Measurements from ENCODE around the gene CRACR2B. TPM values are rescaled to one million over a fixed set of nuclear protein-coding genes. Genes with fewer than 3 reads are reported as not detected.

The CRACR2B gene
- total and polyA plus RNA-seq, 2 of the 13 experiments (the other 11 are each of a cell fraction or from before 2014, with no cell fraction given) = 14.9 to 21.0 TPM

- TF ChIP-seq ARID5B (CRISPR knock-in tag; IDR thresholded peaks at IDR 0.05) (no peak), KLF11 (CRISPR knock-in tag; IDR thresholded peaks at IDR 0.05) (no peak), ZNF264 (CRISPR knock-in tag; IDR thresholded peaks at IDR 0.05) (no peak), BRF2 (CRISPR knock-in tag; IDR thresholded peaks at IDR 0.05) (no peak), ZNF629 (CRISPR knock-in tag; conservative IDR thresholded peaks at IDR 0.05) (no peak), SIN3A (IDR thresholded peaks at IDR 0.05; ENCODE audit: borderline replicate concordance, low read depth, low read length) (no peak), ARNT2 (CRISPR knock-in tag; IDR thresholded peaks at IDR 0.05; ENCODE audit: low read depth) (no peak), CREB1 (IDR thresholded peaks at IDR 0.05) (no peak), CREB1 (CRISPR knock-in tag; IDR thresholded peaks at IDR 0.05) (no peak), RCOR2 (CRISPR knock-in tag; IDR thresholded peaks at IDR 0.05) (no peak), HNRNPL (IDR thresholded peaks at IDR 0.05; ENCODE audit: low read depth, low read length) (no peak), ZNF253 (CRISPR knock-in tag; IDR thresholded peaks at IDR 0.05; ENCODE audit: borderline replicate concordance) (no peak), RBM39 (IDR thresholded peaks at IDR 0.05; ENCODE audit: low read depth, low read length, poor library complexity, severe bottlenecking) (no peak), RBFOX2 (IDR thresholded peaks at IDR 0.05; ENCODE audit: low read depth, low read length) (peak; percentile 50; the same call in 1 of the 2 replicates), ZNF501 (CRISPR knock-in tag; IDR thresholded peaks at IDR 0.05) (no peak), KDM2A (CRISPR knock-in tag; IDR thresholded peaks at IDR 0.05; ENCODE audit: borderline replicate concordance, low read depth) (peak; percentile 6; the same call in 1 of the 2 replicates), EP300 (IDR thresholded peaks at IDR 0.05; ENCODE audit: low read depth in 2 of 2, low read length in 2 of 2) (no peak), EP300 (CRISPR knock-in tag; IDR thresholded peaks at IDR 0.05; ENCODE audit: borderline replicate concordance) (no peak), ZNF567 (CRISPR knock-in tag; IDR thresholded peaks at IDR 0.05; ENCODE audit: borderline replicate concordance) (no peak), SMAD3 (CRISPR knock-in tag; IDR thresholded peaks at IDR 0.05) (no peak), ZNF75D (CRISPR knock-in tag; IDR thresholded peaks at IDR 0.05; ENCODE audit: borderline replicate concordance) (no peak)
- TF ChIP-seq, protein P1, sequence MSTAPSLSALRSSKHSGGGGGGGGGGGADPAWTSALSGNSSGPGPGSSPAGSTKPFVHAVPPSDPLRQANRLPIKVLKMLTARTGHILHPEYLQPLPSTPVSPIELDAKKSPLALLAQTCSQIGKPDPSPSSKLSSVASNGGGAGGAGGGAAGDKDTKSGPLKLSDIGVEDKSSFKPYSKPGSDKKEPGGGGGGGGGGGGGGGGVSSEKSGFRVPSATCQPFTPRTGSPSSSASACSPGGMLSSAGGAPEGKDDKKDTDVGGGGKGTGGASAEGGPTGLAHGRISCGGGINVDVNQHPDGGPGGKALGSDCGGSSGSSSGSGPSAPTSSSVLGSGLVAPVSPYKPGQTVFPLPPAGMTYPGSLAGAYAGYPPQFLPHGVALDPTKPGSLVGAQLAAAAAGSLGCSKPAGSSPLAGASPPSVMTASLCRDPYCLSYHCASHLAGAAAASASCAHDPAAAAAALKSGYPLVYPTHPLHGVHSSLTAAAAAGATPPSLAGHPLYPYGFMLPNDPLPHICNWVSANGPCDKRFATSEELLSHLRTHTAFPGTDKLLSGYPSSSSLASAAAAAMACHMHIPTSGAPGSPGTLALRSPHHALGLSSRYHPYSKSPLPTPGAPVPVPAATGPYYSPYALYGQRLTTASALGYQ (CRISPR knock-in tag; IDR thresholded peaks at IDR 0.05) = 0 out of 2 replicates have a peak, but pooled peaks have one; percentile 0
Observed at GRCh38 chr11:825366-826226, 2.1 kb upstream of the CRACR2B start (continued).

All from HepG2 (cell line).